Naive thymus-derived CD8-positive, alpha-beta T cell (primary cell): ENCODE measurements around the gene RLF. TPM values are rescaled to one million over a fixed set of nuclear protein-coding genes. Genes with fewer than 3 reads are reported as not detected.

Experiments
- ATAC-seq, 2 donors: fragments of 150-1000 bp; cut with Tn5 transposase in 1 of 2; sonication (Bioruptor Pico), chemical (Tn5 transposase) in 1 of 2; 1 replicate in 1 of 2; 2 replicates in 1 of 2; pipeline ENCODE4 v1.10.0; 2021; ENCODE audit warnings: mild to moderate bottlenecking in 2 of 2, moderate library complexity in 2 of 2
- POLR2A ChIA-PET: fragments of 350-600 bp; sonication (Branson Sonifier 250); formaldehyde crosslinking; loops from one replicate; lab custom pipeline; 2021; ENCODE audit warnings: antibody characterized with exemption; lab: Charles Lee
- DNase-seq, 10 donors: peaks; one replicate each; pipeline versions ENCODE4 v3.0.0 to v3.0.0-alpha.2; 2020 to 2022
- H3K27ac Mint-ChIP-seq, 10 donors: one replicate each; pipeline ENCODE4 v1.8.0; 2020 to 2022; ENCODE audit warnings: mild to moderate bottlenecking in 10 of 10, mixed read lengths in 10 of 10, moderate library complexity in 4 of 10, inconsistent platforms in 1 of 10
- H3K27me3 Mint-ChIP-seq, 5 donors: one replicate each; pipeline ENCODE4 v1.8.0; 2021 to 2022; ENCODE audit warnings: mixed read lengths in 5 of 5
- H3K36me3 Mint-ChIP-seq, 3 donors: one replicate each; pipeline ENCODE4 v1.8.0; 2020 to 2022; ENCODE audit warnings: mixed read lengths in 3 of 3, mild to moderate bottlenecking in 2 of 3, inconsistent platforms in 1 of 3
- H3K4me1 Mint-ChIP-seq, 4 donors: one replicate each; pipeline ENCODE4 v1.8.0; 2021 to 2022; ENCODE audit warnings: mixed read lengths in 4 of 4
- H3K4me3 Mint-ChIP-seq, 10 donors: one replicate each; pipeline ENCODE4 v1.8.0; 2020 to 2022; ENCODE audit warnings: mild to moderate bottlenecking in 10 of 10, mixed read lengths in 10 of 10, moderate library complexity in 6 of 10, inconsistent platforms in 1 of 10
- H3K9me3 Mint-ChIP-seq, 9 donors: one replicate each; pipeline ENCODE4 v1.8.0; 2020 to 2022; ENCODE audit warnings: mixed read lengths in 9 of 9, mild to moderate bottlenecking in 3 of 9, inconsistent platforms in 1 of 9, moderate library complexity in 1 of 9
- polyA plus RNA-seq, 3 donors: library from polyadenylated mRNA; unstranded; fragments of 300-500 nt; fragmentation: Illumina TruSeq; gene quantifications; one replicate each; pipeline ENCODE4 v1.2.3, GENCODE V29; 2021
- total RNA-seq, 8 experiments: library from RNA in 2 of 8; stranded (reverse) in 2 of 8; gene quantifications; one replicate each; pipeline ENCODE4 v1.2.3 and lab custom pipeline; 2021 to 2026

The RLF gene
- total and polyA plus RNA-seq, 5 experiments from 2014 or later = 6.8 to 25.9 (median 9.5) TPM

DNA sequence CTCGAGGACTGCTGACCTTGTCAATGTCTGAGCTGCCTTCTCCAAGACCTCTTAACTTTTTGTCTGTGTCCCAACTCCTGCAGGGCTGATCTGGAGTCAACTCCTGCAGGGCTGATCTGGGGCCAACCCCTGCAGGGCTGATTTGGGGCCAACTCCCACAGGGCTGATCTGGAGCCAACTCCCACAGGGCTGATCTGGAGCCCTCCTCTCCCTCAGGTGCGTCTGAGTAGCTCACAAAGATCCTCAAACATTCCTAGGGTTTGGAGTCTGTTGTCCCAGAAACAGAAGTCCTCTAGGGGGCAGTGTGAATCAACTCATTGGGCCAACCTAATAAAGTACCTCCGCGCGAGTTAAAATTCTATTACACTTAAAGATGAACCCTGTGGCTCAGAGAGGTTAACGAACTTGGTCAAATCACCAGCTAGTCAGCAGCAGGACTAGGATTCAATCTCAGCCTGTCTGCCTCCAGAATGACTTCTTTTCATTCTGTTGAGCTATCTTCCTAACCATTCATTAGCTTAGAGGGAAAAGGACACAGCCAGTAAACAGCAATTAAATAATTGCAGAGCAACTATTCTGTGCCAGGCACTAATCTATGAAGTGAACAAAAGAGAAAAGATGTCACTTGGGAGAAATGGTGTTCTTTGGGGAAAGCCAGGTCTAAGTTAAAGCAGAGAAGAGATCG, 17.2 kb upstream of the RLF start:
- peak in 9 of 10 donors; percentile 35 to 77 (median 60) for DNase-seq

DNA sequence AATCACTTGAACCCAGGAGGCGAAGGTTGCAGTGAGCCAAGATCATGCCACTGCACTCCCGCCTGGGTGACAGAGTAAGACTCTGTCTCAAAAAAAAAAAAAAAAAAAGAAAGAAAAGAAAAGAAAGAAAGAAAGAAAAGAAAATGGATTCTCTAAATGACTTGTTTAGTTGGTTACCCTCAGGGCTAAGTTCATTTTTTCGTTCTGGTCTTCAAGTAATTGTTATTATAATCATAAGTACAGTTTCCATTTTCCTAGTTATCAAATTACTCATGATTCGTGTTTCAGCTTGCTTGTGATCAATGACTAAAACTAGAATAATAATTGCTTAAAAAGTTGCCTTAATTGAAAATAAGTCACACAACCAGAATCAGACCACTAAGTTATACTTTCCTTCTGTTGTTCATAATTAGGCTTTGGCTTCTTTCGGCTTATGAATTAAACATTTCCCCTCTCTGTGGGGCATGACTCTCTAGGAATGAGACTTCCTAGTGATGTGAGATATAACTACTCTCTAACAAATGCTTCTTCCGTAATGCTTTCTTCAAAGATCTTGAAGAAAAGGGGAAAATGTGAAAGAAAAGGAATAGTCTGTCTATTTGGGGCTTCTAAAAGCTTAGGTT, 9.6 kb upstream of the RLF start:
- Mint-ChIP-seq H3K4me1 (peaks cover 0 to 23% (median 10%) of the 10 kb centered on the region in 4 donors), H3K4me3 (no peak overlapping the region)
- POLR2A ChIA-PET = interaction anchor here (0.6 to 2.4 kb wide), 3 partner anchors 9 to 253 kb away, joined by 5 to 8 read pairs (median 8); no protein-coding TSS in a partner anchor

More for the DNA sequence above, 17.2 kb upstream of the RLF start:
- Mint-ChIP-seq H3K27ac (peak overlapping the region in 2 of 10 donors; percentile 10 to 11), H3K27me3 (peaks cover 5 to 41% (median 16%) of the 10 kb centered on the region in 5 donors), H3K9me3 (no peaks in the 10 kb centered on the region), H3K36me3 (no peaks in the 10 kb centered on the region), H3K4me1 (peaks cover 3 to 9% (median 8%) of the 10 kb centered on the region in 4 donors), H3K4me3 (no peak overlapping the region)
- ATAC-seq = peak; percentile 87 to 92
- POLR2A ChIA-PET = interaction anchor here (0.6 to 0.7 kb wide), 3 partner anchors 226 to 297 kb away, joined by 3 to 4 read pairs (median 3); no protein-coding TSS in a partner anchor

DNA sequence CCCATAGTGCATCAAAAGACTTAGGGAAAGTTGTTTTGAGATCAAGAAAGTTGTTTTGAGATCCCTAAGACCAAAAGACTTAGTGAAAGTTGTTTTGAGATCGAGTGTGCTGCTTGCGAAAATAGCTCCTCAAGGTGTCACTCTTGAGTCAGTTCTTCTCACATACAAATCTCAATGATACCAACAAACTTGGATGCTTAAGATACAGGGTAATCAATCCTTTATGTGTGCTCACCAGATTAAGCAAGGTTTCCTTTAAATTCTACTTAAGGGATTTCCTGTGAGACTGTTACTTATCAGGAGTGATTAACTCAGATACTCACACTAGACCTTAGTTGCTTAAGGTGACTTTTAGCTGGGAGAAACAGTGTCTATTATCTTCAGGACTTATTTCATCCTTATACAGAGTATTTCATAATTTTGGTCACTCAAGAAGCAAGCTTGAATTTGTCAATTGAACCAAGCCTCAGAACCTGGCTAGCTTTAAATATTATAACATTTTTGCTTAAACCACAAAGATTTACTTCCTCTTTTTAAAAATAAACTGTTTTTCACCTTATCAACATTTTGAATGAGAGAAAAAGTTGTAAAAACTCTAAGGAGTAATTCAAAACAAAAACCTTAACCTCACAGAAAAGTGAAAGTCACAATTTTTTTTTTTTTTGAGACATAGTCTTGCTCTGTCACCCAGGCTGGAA, 8.0 kb upstream of the RLF start:
- peaks cover 0 to 23% (median 10%) of the 10 kb centered on the region in 4 donors for H3K4me1 Mint-ChIP-seq
- DNase-seq = peak in 7 of 10 donors; percentile 16 to 67 (median 29)
- POLR2A ChIA-PET = interaction anchor here (0.7 to 2.4 kb wide), 6 partner anchors 162 to 251 kb away, joined by 3 to 9 read pairs (median 6); no protein-coding TSS in a partner anchor

More for the DNA sequence above, 9.6 kb upstream of the RLF start:
- H3K36me3 Mint-ChIP-seq = peaks cover 0 to 2% (median 0%) of the 10 kb centered on the region in 3 donors
- DNase-seq (no peak), ATAC-seq (no peak)
- H3K27ac Mint-ChIP-seq = peak overlapping the region in 1 of 10 donors; percentile 87
- peaks cover 0 to 23% (median 8%) of the 10 kb centered on the region in 5 donors for H3K27me3 Mint-ChIP-seq
- no peaks in the 10 kb centered on the region for H3K9me3 Mint-ChIP-seq

DNA sequence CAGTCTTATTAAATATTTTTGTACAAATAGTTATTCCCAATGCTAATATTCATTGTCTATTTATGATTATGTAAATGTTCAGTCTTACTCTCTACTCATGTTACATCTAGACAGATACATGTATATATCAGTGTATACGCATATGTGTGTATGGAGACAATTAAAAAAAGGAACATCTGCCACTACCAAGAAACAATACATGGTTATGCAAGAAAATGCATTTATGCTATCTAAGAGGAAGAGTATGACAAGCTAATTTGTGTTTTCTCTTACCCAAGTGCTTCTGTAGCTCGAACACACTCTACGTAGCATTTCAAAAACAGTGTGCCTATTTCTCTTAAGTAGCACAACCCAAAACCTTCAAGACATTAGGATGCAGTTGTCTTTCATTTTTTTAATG, 6.1 kb upstream of the RLF start:
- H3K27ac Mint-ChIP-seq = no peak overlapping the region
- peaks cover 0 to 23% (median 10%) of the 10 kb centered on the region in 4 donors for H3K4me1 Mint-ChIP-seq
- no peaks in the 10 kb centered on the region for H3K9me3 Mint-ChIP-seq
- ATAC-seq = no peak
- no peak for DNase-seq
- no peak overlapping the region for H3K4me3 Mint-ChIP-seq
- POLR2A ChIA-PET = no interaction called here
- H3K27me3 Mint-ChIP-seq = no peaks in the 10 kb centered on the region
- no peaks in the 10 kb centered on the region for H3K36me3 Mint-ChIP-seq

More for the DNA sequence above, 8.0 kb upstream of the RLF start:
- H3K36me3 Mint-ChIP-seq = peaks cover 0 to 2% (median 0%) of the 10 kb centered on the region in 3 donors
- peak; percentile 88 to 96 for ATAC-seq
- H3K9me3 Mint-ChIP-seq = no peaks in the 10 kb centered on the region
- peaks cover 0 to 6% (median 0%) of the 10 kb centered on the region in 5 donors for H3K27me3 Mint-ChIP-seq
- peak overlapping the region in 9 of 10 donors; percentile 20 to 89 (median 84) for H3K27ac Mint-ChIP-seq
- peak overlapping the region in 8 of 10 donors; percentile 1 to 67 (median 44) for H3K4me3 Mint-ChIP-seq

DNA sequence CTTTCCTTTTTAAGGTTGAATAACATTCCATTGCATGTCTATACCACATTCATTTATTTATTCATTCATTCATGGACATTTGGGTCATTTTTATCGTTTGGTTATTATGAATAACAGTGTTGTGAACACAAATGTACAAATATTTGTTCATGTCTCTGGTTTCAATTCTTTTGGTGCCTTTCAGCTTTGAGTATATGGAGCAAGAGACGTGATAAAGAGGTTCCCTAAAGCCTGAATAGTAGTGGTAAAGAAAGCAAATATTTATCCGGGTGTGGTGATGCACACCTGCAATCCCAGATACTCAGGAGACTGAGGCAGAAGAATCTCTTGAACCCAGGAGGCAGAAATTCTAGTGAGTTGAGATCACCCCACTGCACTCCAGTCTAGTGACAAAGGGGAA, 5.3 kb upstream of the RLF start:
- Mint-ChIP-seq H3K36me3 (no peaks in the 10 kb centered on the region), H3K27me3 (no peaks in the 10 kb centered on the region), H3K4me1 (peaks cover 3 to 26% (median 14%) of the 10 kb centered on the region in 4 donors), H3K27ac (no peak overlapping the region), H3K4me3 (no peak overlapping the region), H3K9me3 (no peaks in the 10 kb centered on the region)
- DNase-seq (no peak), ATAC-seq (no peak)
- POLR2A ChIA-PET = interaction anchor here (0.6 to 0.7 kb wide), 3 partner anchors 258 to 535 kb away, joined by 3 to 4 read pairs (median 4); no protein-coding TSS in a partner anchor

DNA sequence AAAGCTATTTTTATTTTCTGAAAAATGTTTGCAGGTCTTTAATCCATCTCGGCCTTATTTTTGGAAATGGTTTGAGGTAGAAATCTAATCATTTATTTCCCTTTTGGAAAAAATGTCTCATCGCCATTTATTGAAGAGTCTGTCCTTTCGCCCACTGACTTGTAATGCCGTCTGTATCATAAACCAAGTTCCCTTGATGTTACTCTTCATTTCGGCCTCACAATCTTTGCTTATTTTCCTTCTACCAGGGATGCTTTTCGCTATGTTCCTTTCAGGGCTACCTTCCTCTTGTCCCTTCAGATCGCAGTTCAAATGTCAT, 422 bp upstream of the RLF start:
- Mint-ChIP-seq H3K9me3 (no peaks in the 10 kb centered on the region), H3K4me3 (no peak overlapping the region), H3K27ac (no peak overlapping the region), H3K27me3 (no peaks in the 10 kb centered on the region), H3K36me3 (peaks cover 0 to 3% (median 2%) of the 10 kb centered on the region in 3 donors), H3K4me1 (peaks cover 6 to 20% (median 13%) of the 10 kb centered on the region in 4 donors)
- no peak for DNase-seq
- POLR2A ChIA-PET = interaction anchor here (0.9 to 1.6 kb wide), 2 partner anchors 9 to 156 kb away, joined by 4 to 5 read pairs; partner anchors contain the start of gene COL9A2
- no peak for ATAC-seq

DNA sequence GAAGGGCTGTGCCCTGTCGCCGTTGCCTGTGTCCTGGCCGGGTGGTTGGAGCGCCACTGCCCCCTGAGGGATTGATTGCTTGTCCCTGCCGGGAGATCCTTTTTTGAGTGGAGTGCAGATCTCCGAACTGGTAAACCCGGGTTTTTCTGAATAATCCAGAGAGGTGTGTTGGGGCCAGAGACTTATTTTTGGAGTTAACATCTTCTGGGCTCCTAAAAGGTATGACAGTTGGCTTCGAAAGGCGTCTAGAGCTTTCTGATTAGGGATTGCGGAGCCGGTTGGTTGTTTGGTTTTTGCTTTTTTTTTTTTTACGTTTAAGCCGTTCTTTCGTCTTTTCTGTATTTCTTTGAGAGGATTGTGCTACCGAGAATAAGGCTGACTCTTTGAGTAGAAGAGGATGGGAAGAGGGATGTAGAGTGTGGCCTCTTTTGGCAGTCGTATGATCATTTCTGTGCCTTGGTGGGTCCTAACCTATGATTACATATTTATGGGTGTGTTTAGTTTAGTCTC, 756 bp downstream of the RLF start:
- ATAC-seq (peak in 1 of 2 donors; percentile 7), DNase-seq (peak in 2 of 10 donors; percentile 20 to 29)
- Mint-ChIP-seq H3K27me3 (no peaks in the 10 kb centered on the region), H3K4me1 (peaks cover 7 to 30% (median 15%) of the 10 kb centered on the region in 4 donors), H3K4me3 (no peak overlapping the region), H3K9me3 (no peaks in the 10 kb centered on the region), H3K36me3 (peaks cover 0 to 3% (median 2%) of the 10 kb centered on the region in 3 donors), H3K27ac (no peak overlapping the region)
- POLR2A ChIA-PET = interaction anchor here (0.7 to 2.2 kb wide), 9 partner anchors 12 to 155 kb away, joined by 3 to 5 read pairs (median 4); partner anchors contain the start of gene COL9A2

DNA sequence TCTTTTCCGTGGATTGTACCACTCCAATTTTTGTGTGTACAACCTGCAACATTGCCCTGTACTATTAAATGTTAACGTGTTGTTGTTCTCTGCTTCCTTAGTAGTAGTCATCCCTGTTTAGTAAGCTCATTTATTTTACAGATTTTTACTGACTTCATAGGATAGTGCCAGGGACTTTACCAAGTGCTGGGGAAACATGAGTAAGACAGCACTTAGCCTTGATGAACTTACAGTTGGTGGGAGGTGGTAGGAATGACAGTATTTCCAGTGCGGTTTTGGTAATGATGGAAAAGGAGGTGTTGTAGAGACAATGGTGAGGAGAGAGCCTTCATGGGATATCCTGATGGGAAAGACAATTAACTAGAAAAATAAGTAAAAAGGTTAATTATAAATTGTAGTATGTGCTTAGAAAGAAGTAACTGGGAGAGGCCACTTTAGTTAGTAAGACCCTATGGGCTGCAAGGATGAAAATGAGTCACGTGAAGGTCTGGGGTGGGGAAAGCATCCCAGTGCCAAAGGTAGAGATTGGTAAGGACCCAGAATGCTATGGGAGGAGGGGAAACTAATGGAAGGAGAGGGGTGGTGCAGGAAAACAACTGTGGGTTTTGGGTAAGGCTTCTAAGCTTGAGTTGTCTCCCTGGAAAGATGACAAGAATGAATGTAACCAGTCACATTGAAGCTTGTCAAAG, 1.7 kb downstream of the RLF start:
- peaks cover 17 to 38% (median 21%) of the 10 kb centered on the region in 4 donors for H3K4me1 Mint-ChIP-seq
- peaks cover 0 to 7% (median 4%) of the 10 kb centered on the region in 3 donors for H3K36me3 Mint-ChIP-seq
- H3K27ac Mint-ChIP-seq = no peak overlapping the region
- no peak for DNase-seq
- POLR2A ChIA-PET = interaction anchor here (1.1 to 2.2 kb wide), 3 partner anchors 11 to 152 kb away, joined by 3 to 5 read pairs (median 5); no protein-coding TSS in a partner anchor
- no peaks in the 10 kb centered on the region for H3K9me3 Mint-ChIP-seq
- H3K4me3 Mint-ChIP-seq = no peak overlapping the region
- ATAC-seq = no peak
- no peaks in the 10 kb centered on the region for H3K27me3 Mint-ChIP-seq

DNA sequence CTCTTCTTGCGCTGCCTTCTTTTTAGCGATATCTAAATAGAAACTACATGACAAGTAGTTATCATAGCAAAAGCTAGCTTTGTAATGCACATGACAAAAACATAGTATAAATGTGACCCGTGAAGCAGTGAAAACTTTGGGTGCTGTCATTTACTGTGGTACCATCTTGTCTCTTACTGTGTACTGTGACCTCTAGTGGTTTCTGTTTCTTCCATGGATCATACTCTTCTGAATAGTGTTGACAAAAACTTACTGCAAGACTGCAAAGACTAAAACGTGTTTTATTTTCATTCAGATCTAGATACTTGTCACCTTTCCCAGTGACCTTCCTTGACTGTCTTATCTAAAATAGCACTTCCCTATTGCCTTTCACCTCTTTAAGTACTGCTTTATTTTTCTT, 6.1 kb downstream of the RLF start:
- H3K9me3 Mint-ChIP-seq = no peaks in the 10 kb centered on the region
- peaks cover 0 to 5% (median 5%) of the 10 kb centered on the region in 3 donors for H3K36me3 Mint-ChIP-seq
- no peak overlapping the region for H3K27ac Mint-ChIP-seq
- ATAC-seq (no peak), DNase-seq (no peak)
- H3K27me3 Mint-ChIP-seq = no peaks in the 10 kb centered on the region
- peaks cover 11 to 49% (median 26%) of the 10 kb centered on the region in 4 donors for H3K4me1 Mint-ChIP-seq
- POLR2A ChIA-PET = interaction anchor here (0.5 to 0.7 kb wide), 2 partner anchors 131 to 283 kb away, joined by 3 read pairs; partner anchors contain the start of gene ZFP69B
- H3K4me3 Mint-ChIP-seq = peak overlapping the region in 1 of 10 donors; percentile 22

DNA sequence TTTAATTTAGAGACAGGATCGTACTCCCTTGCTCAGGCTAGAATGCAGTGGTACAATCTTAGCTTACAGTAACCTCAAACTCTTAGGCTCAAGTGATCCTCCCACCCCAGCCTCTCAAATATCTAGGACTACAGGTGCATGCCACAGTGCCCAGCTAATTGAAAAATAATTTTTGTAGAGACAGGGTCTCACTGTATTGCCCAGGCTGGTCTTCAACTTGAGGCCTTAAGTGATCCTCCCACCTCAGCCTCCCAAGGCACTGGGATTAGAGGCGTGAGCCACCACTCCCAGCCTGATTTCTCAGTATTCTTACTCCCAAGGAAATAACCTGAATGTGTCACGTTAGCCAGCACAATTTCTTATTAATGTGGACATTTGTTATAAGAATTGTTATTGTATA, 9.8 kb downstream of the RLF start:
- Mint-ChIP-seq H3K36me3 (peaks cover 0 to 5% (median 5%) of the 10 kb centered on the region in 3 donors), H3K27ac (peak overlapping the region in 1 of 10 donors; percentile 25), H3K4me1 (peaks cover 13 to 65% (median 44%) of the 10 kb centered on the region in 4 donors), H3K4me3 (peak overlapping the region in 1 of 10 donors; percentile 30), H3K9me3 (no peaks in the 10 kb centered on the region), H3K27me3 (no peaks in the 10 kb centered on the region)
- ATAC-seq = no peak
- POLR2A ChIA-PET = no interaction called here
- DNase-seq = no peak

DNA sequence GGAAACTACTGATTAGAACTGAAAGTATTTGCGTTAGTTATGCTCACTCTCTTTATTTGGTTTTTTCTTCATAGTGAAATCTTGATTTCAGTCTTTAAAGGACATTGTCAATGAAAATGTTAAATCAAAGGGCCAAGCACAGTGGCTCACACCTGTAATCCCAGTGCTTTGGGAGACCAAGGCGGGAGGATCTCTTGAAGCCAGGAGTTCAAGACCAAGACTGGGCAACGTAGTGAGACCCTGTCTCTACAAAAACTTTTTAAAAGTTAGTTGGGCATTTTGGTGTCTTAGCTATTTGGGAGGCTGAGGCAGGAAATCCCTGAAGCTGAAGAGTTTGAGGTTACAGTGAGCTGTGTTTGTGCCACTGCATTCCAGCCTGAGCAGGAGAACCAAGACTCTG, 13.6 kb downstream of the RLF start:
- Mint-ChIP-seq H3K9me3 (no peaks in the 10 kb centered on the region), H3K36me3 (peaks cover 0 to 3% (median 3%) of the 10 kb centered on the region in 3 donors), H3K27me3 (no peaks in the 10 kb centered on the region), H3K4me3 (peak overlapping the region in 3 of 10 donors; percentile 8 to 52 (median 15)), H3K4me1 (peaks cover 20 to 75% (median 55%) of the 10 kb centered on the region in 4 donors), H3K27ac (peak overlapping the region in 5 of 10 donors; percentile 3 to 72 (median 47))
- DNase-seq = no peak
- POLR2A ChIA-PET = interaction anchor here (0.7 kb wide), 1 partner anchor 230 kb away, joined by 3 read pairs; no protein-coding TSS in a partner anchor
- no peak for ATAC-seq
